Retinal pigment epithelial cell (primary cell): ENCODE results near the gene SIPA1L3.
A peak's percentile ranks its signal among the peaks of the same experiment; 100 is the strongest.

Source experiments
- DNase-seq: peaks from one replicate; pipeline ENCODE4 v3.0.0-alpha.2; 2010; ENCODE audit warnings: low read depth
- H3K4me3 ChIP-seq: 2 replicates; pipeline ENCODE4 v1.5.1; 2011; ENCODE audit warnings: mild to moderate bottlenecking, low read length, control low read depth, moderate library complexity
- TF ChIP-seq, protein P1 (sequence below): conservative IDR thresholded peaks from 2 replicates; pipeline ENCODE4 v1.5.1; 2011; ENCODE audit warnings: low read depth, low read length, control low read depth, inconsistent platforms

The SIPA1L3 gene

DNA sequence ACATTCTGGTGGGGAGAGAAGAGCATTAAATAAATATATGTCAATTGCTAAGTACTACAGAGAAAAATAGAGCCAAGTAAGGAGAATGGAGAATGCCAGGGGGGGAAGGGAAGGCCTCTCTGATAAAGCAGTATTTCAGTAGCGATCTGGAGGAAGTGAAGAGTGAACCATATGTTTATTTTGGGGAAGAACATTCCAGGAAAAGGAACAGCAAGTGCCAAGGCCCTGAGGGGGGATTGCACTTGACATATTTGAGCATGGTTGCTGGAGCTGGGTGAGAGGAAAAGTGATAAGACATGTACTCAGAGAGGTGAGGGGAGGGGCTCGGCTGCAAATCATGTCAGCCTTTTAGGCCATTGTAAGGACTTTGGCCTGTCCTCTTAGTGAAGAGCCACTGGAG, 31.0 kb upstream of the SIPA1L3 start:
- DNase-seq = no peak
- no peak overlapping the region for H3K4me3 ChIP-seq
- TF ChIP-seq, protein P1, sequence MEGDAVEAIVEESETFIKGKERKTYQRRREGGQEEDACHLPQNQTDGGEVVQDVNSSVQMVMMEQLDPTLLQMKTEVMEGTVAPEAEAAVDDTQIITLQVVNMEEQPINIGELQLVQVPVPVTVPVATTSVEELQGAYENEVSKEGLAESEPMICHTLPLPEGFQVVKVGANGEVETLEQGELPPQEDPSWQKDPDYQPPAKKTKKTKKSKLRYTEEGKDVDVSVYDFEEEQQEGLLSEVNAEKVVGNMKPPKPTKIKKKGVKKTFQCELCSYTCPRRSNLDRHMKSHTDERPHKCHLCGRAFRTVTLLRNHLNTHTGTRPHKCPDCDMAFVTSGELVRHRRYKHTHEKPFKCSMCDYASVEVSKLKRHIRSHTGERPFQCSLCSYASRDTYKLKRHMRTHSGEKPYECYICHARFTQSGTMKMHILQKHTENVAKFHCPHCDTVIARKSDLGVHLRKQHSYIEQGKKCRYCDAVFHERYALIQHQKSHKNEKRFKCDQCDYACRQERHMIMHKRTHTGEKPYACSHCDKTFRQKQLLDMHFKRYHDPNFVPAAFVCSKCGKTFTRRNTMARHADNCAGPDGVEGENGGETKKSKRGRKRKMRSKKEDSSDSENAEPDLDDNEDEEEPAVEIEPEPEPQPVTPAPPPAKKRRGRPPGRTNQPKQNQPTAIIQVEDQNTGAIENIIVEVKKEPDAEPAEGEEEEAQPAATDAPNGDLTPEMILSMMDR = no peak

GRCh38 chr19:37877147-37877546, 29.9 kb upstream of the SIPA1L3 start:
- no peak overlapping the region for H3K4me3 ChIP-seq
- TF ChIP-seq, protein P1 = no peak
- DNase-seq = no peak

DNA sequence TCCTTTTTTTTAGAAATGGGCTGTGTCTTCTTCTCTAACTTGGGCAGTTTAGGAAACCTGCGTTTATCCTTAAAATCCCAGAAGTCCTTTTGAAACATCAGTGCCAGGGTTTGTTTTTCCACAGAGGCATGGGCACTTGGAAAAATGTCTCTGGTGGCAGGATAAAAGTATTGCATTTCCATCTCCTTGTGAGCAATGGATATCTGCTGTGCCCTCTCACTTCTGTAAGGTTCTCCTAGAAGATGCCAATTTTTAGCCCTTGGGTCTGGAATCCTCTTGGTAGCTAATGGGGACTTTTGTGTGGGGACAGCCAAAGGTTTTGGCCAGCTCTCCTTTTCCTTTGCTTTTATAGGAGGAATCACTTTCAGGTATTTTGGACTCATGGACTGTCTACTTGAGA, 21.6 kb upstream of the SIPA1L3 start:
- DNase-seq = no peak
- TF ChIP-seq, protein P1 = peak; percentile 6
- H3K4me3 ChIP-seq = no peak overlapping the region

DNA sequence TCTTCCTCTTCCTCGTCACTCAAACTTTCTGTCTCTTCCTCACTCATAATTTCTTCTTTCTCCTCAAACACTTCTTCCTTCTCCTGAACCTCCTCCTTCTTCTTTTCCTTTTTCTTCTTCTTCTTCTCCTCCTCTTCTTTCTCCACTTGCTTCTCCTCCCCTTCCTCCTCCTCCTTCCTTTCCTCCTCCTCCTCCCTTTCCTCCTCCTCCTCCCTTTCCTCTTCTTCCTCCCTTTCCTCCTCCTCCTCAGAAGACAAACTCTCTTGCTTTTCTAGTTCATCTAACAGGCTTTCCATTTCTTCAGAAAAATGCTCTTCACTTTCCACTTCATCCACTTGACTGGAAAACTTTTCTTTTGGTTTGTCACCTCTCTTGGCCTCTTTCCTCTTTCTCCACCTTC, 20.4 kb upstream of the SIPA1L3 start:
- DNase-seq = no peak
- no peak overlapping the region for H3K4me3 ChIP-seq
- TF ChIP-seq, protein P1 = no peak

GRCh38 chr19:37893845-37894575, 13.0 kb upstream of the SIPA1L3 start:
- H3K4me3 ChIP-seq = no peak overlapping the region
- no peak for DNase-seq
- TF ChIP-seq, protein P1 = no peak

GRCh38 chr19:37896180-37896579, 10.8 kb upstream of the SIPA1L3 start:
- no peak for DNase-seq
- H3K4me3 ChIP-seq = no peak overlapping the region
- TF ChIP-seq, protein P1 = no peak

- TF ChIP-seq, protein P1 = no peak
- DNase-seq = no peak
- no peak overlapping the region for H3K4me3 ChIP-seq
Observed at GRCh38 chr19:37899453-37899852, 7.6 kb upstream of the SIPA1L3 start.
